Glomerular endothelial cell (primary cell): ENCODE data around the gene TSPAN33. TPM values are rescaled to one million over a fixed set of nuclear protein-coding genes. Genes with fewer than 3 reads are reported as not detected.
"Not testable (repeated sequence)": the region's sequence is repeated elsewhere in the genome, so short reads cannot be mapped to it uniquely, and the experiment has no call there.

ENCODE experiments used
- DNase-seq: peaks from one replicate; pipeline ENCODE4 v3.0.0-alpha.2; 2011; ENCODE audit warnings: low read depth, low spot score; ENCODE audit errors: extremely low read depth
- total RNA-seq: library from RNA; depleted of rRNA; stranded (reverse); fragments of >200 nt; gene quantifications from 2 replicates; pipeline ENCODE4 v1.2.3, GENCODE V29; 2015

TSPAN33 gene
- total RNA-seq, 1 donor from 2014 or later: 0.18 TPM

- DNase-seq: no peak
Measured at GRCh38 chr7:129169171-129169671, 24.7 kb downstream of the TSPAN33 start.

GRCh38 chr7:129169686-129170440, 25.4 kb downstream of the TSPAN33 start:
- DNase-seq: no peak

- DNase-seq: no peak
Measured at GRCh38 chr7:129170441-129171021, 26.0 kb downstream of the TSPAN33 start.

GRCh38 chr7:129173861-129174260, 29.4 kb downstream of the TSPAN33 start:
- DNase-seq: not testable (repeated sequence)

- no peak for DNase-seq
Measured at GRCh38 chr7:129176916-129177710, 32.6 kb downstream of the TSPAN33 start.

GRCh38 chr7:129184981-129185670, 40.6 kb downstream of the TSPAN33 start:
- no peak for DNase-seq

- DNase-seq: no peak
Measured at GRCh38 chr7:129186749-129187260, 42.3 kb downstream of the TSPAN33 start.

- DNase-seq: no peak
Measured at GRCh38 chr7:129187681-129188371, 43.3 kb downstream of the TSPAN33 start.

- no peak for DNase-seq
Measured at GRCh38 chr7:129188372-129188891, 43.9 kb downstream of the TSPAN33 start, which contains the start of gene SMO. SMO (plus strand) TSS chr7:129188633; CDS start chr7:129189152, 519 bp downstream.

- no peak for DNase-seq
Measured at GRCh38 chr7:129188892-129189660, 44.6 kb downstream of the TSPAN33 start.

GRCh38 chr7:129189661-129190310, 45.3 kb downstream of the TSPAN33 start:
- no peak for DNase-seq

- DNase-seq: no peak
Measured at GRCh38 chr7:129191272-129191671, 46.8 kb downstream of the TSPAN33 start.

GRCh38 chr7:129193892-129194291, 49.4 kb downstream of the TSPAN33 start:
- DNase-seq: no peak

- DNase-seq: no peak
Measured at GRCh38 chr7:129197771-129198170, 53.3 kb downstream of the TSPAN33 start.

- DNase-seq: no peak
Measured at GRCh38 chr7:129199406-129199805, 54.9 kb downstream of the TSPAN33 start.

GRCh38 chr7:129202058-129202777, 57.7 kb downstream of the TSPAN33 start:
- DNase-seq: no peak

GRCh38 chr7:129203050-129203741, 58.7 kb downstream of the TSPAN33 start:
- DNase-seq: no peak
